ENCODE data around the gene C4orf46.

The C4orf46 gene

DNA sequence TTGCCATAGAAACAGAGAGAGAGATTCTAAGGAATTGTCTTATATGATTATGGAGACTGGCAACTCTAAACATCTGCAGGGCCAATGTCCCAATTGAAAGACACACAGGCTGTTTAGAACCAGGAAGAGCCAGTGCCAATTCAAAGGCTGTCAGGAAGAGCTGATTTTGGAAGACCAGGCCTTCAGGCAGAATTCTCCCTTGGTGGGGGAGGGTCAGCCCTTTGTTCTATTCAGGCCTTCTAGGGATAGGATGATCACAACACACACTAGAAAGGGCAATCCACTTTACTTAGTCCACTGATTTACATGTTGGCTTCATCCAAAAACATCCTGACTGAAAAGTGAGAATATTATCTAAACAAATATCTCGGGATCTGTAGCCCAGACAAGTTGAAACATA lies 15.2 kb downstream of the C4orf46 start:
- DNase-seq: no peak

DNA sequence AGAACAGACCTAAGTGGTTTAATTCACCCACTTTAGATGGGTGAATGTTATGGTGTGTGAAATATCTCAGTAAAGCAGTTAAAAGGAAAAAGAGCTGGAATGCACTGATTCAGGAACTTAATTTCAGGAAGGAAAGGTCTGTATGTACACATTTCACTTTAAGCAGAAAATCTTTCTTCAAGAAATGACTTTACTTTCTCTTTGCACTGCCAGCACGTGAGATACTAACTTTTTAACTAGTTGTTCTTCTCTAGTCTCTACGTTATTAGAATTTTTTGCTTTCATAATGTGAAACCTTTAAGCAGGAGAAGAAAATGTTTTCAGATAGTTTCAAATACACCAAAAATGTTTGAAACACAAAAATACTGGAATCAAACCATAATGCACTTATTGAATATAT lies 18.8 kb downstream of the C4orf46 start:
- no peak for DNase-seq

DNA sequence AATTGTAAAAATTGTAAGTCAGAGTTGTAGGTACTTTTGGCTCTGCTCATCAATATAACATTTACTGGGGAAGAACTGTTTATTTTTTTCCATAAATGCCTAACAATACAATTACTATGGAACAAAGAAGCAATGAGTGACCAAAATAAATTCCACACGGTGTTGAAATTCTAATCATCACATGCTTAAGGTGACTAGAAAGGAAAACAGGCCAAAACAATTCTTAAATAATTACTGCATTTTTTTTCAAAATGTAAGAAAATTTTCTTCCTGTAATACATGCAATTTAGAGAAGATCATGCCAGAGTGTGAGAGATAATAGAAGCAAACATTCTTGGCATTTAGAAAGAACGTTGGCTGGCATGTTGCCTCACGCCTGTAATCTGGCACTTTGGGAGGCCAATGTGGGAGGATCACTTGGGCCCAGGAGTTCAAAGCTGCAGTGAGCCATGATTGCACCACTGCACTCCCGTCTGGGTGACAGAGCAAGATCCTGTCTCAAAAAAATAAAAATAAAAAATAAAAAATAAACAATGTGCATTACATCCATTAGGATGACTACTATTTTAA lies 22.5 kb downstream of the C4orf46 start:
- DNase-seq: no peak

DNA sequence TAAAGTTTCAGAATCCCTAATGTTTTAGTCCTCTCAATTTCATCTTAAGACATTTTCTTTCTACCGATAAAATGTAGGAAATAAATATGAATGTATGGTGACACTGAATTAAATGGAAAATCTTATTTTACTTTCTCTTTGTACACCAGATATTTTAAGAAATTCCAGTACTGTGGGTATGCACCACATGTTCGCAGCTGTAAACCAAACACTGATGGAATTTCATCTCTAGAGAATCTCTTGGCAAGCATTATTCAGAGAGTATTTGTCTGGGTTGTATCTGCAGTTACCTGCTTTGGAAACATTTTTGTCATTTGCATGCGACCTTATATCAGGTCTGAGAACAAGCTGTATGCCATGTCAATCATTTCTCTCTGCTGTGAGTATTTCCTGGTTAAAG lies 26.9 kb downstream of the C4orf46 start:
- DNase-seq: no peak

DNA sequence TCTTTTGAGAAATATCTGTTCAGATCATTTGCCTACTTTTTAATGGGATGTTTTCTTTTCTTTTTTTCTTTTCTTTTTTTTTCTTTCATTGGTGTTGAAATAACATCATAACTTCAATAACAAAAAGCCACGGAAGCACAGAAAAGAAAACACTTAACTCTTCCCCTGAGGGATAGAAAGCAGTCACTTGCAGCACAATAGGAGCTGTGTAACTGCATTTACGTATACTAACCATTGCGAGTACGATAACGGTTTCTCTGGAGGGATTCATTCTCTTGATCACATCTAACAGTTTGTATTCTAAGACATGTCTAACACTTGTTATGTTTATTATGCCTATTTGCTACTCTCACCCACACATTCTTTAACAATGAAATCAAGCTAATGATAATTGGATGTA lies 27.3 kb downstream of the C4orf46 start:
- DNase-seq: no peak

DNA sequence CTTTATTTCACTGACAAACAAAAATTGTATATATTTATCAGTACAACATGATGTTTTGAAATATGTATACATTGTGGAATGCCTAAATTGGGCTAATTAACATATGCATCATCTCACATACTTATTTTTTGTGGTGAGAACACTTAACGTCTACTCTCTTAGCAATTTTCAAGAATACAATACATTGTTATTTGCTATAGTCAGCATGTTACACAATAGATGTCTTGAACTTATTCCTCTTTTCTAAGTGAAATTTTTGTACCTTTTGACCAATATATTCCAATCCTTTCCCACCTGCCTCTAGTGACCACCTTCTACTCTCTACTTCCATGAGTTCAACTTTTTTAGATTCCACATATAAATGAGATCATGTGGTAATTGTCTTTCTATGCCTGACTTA lies 35.1 kb downstream of the C4orf46 start:
- no peak for DNase-seq

DNA sequence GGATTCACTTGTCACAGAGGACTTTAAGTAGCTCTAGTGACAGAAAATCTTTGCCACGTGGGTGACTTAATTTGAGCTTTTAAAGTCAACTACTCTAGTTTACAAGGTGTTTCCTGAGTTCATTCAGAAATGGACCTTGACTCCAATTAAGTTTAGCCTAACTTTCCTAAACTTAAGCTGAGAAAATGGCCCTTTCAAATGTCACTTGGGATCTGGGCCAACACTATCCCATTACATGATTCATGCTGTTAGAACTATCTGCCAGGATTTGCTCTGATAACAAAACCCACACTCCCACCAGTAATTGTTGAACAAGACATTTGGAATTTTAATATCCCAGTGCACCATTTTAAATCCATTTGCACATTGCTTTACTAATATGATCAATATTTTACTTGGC lies 40.8 kb downstream of the C4orf46 start:
- no peak for DNase-seq

DNA sequence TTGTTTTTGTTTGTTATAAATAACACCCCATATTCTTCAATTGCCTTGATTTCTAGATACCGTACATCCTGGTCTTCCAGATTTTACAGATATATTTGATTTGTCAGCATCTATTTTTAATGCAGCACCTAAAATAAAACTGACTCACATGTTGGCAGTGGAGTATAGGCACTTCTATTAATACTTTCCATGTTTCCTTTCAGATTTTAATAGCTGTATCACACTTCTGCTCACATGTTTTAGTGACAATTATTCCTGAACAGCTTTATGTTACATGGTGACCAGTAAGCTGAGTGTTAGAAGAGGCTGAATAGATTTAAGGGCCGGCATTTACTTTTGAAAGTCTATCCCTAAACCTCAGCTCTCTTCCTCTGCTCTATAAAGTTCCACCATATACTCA lies 46.1 kb downstream of the C4orf46 start:
- no peak for DNase-seq

DNA sequence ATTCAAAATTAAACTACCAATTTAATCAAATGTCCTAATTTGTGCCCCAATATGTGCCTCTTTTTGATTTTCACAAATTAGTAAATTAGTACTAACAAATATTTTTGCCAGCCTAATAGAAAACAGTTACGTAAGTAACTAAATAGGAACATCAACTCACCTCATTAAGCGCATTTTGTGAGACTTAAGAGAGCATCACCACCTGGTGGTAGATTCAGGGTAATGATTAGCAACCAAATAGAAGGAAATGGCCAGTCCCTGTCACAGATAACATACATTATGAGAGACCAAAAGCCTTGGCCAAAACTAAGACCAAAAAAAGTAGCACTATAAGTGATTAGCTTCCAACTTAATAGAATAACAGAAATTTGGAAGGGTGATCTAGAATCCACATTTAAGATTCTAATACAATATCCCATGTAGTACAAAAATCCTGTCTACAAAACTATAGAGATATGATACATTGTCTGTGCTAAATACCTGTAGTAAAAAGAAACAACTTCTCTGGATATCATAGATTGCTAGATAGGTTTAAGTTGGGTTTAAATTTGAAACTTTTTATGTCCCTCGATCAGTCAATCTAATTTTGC lies 46.7 kb downstream of the C4orf46 start:
- peak in 7 of 51 donors; percentile 0 to 26 (median 1) for DNase-seq

DNA sequence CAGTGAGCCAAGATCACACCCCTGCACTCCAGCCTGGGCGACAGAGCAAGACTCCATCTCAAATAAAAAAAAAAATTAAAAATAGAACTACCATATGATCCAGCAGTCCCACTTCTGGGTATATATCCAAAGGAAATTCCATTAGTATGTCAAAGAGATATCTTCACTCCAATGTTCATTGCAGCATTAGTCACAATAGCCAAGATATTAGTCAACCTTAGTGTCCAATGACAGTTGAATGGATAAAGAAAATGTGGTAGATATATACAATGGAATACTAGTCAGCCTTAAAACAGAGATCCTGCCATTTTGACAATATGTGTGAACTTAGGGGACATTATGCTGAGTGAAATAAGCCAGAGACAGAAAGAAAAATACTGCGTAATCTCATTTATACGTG lies 49.4 kb downstream of the C4orf46 start:
- DNase-seq: no peak

DNA sequence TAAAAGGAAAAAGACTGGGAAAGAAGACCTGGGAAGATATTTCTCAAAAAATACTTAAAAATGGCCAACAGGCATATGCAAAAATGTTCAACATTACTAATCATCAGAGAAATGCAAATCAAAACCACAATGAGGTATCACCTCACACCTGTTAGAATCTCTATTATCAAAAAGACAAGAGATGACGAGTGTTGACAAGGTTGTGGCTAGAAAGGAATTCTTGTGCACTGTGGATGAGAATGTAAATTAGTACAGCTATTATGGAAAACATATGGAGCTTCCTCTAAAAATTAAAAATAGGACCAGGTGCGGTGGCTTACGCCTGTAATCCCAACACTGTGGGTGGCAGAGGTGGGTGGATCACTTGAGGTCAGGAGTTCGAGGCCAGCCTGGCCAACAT lies 50.0 kb downstream of the C4orf46 start:
- DNase-seq: no peak

DNA sequence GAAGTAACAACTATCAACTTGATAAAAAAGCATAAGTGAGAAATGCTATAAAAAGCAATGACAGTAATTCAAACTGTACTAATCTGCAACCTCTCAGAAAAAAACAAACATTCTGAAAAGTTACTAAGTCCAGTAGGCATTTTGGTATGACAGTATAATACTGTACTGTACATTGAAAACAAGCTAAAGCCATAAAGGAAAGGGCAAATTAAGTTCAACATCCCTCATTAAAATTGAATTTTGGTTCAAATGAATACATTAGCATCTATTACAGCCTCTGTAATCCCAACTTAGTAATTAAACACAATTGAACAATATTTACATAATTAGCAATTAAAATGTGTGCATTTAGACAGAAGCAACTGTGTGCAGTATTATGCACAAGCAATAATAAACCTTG lies 53.7 kb downstream of the C4orf46 start:
- no peak for DNase-seq

All from hypothalamus (tissue), 51 donors.